ENCODE measurements around the gene ADK.

ADK gene

GRCh38 chr10:74400186-74400585 is 249.2 kb downstream of the ADK start:
- Mint-ChIP-seq H3K9me3 (no peaks in the 10 kb centered on the region), H3K27ac (no peak overlapping the region), H3K4me3 (no peak overlapping the region), H3K4me1 (no peaks in the 10 kb centered on the region), H3K36me3 (peaks cover 28% of the 10 kb centered on the region), H3K27me3 (no peaks in the 10 kb centered on the region)

GRCh38 chr10:74406006-74406405 is 255.0 kb downstream of the ADK start:
- peaks cover 6% of the 10 kb centered on the region for H3K4me1 Mint-ChIP-seq
- H3K36me3 Mint-ChIP-seq: peaks cover 37% of the 10 kb centered on the region

GRCh38 chr10:74415146-74415839 is 264.3 kb downstream of the ADK start:
- peaks cover 7% of the 10 kb centered on the region for H3K9me3 Mint-ChIP-seq
- peaks cover 9% of the 10 kb centered on the region for H3K4me1 Mint-ChIP-seq
- H3K4me3 Mint-ChIP-seq: no peak overlapping the region
- no peak overlapping the region for H3K27ac Mint-ChIP-seq
- peaks cover 14% of the 10 kb centered on the region for H3K36me3 Mint-ChIP-seq
- no peaks in the 10 kb centered on the region for H3K27me3 Mint-ChIP-seq

More at GRCh38 chr10:74406006-74406405, 255.0 kb downstream of the ADK start:
- Mint-ChIP-seq H3K27me3 (no peaks in the 10 kb centered on the region), H3K4me3 (no peak overlapping the region), H3K27ac (no peak overlapping the region), H3K9me3 (no peaks in the 10 kb centered on the region)

GRCh38 chr10:74417397-74417796 is 266.4 kb downstream of the ADK start:
- Mint-ChIP-seq H3K4me3 (no peak overlapping the region), H3K36me3 (peaks cover 10% of the 10 kb centered on the region), H3K27me3 (no peaks in the 10 kb centered on the region), H3K4me1 (peaks cover 9% of the 10 kb centered on the region), H3K27ac (no peak overlapping the region), H3K9me3 (peaks cover under 1% of the 10 kb centered on the region)

- H3K4me1 Mint-ChIP-seq: peaks cover 9% of the 10 kb centered on the region
- no peak overlapping the region for H3K4me3 Mint-ChIP-seq
- no peak overlapping the region for H3K27ac Mint-ChIP-seq
- no peaks in the 10 kb centered on the region for H3K27me3 Mint-ChIP-seq
- no peaks in the 10 kb centered on the region for H3K9me3 Mint-ChIP-seq
- H3K36me3 Mint-ChIP-seq: peaks cover 11% of the 10 kb centered on the region
These were observed 267.4 kb downstream of the ADK start for GRCh38 chr10:74418285-74418872.

GRCh38 chr10:74419491-74419951 is 268.5 kb downstream of the ADK start:
- Mint-ChIP-seq H3K36me3 (peaks cover 19% of the 10 kb centered on the region), H3K4me1 (peaks cover 10% of the 10 kb centered on the region), H3K4me3 (no peak overlapping the region), H3K9me3 (peaks cover 1% of the 10 kb centered on the region), H3K27me3 (no peaks in the 10 kb centered on the region), H3K27ac (no peak overlapping the region)

- H3K4me3 Mint-ChIP-seq: no peak overlapping the region
- peaks cover 14% of the 10 kb centered on the region for H3K4me1 Mint-ChIP-seq
- peaks cover 5% of the 10 kb centered on the region for H3K9me3 Mint-ChIP-seq
- no peaks in the 10 kb centered on the region for H3K27me3 Mint-ChIP-seq
- no peak overlapping the region for H3K27ac Mint-ChIP-seq
- peaks cover 20% of the 10 kb centered on the region for H3K36me3 Mint-ChIP-seq
These were observed 268.9 kb downstream of the ADK start for GRCh38 chr10:74419958-74420375.

- H3K27me3 Mint-ChIP-seq: no peaks in the 10 kb centered on the region
- no peak overlapping the region for H3K4me3 Mint-ChIP-seq
- peaks cover 5% of the 10 kb centered on the region for H3K9me3 Mint-ChIP-seq
- H3K4me1 Mint-ChIP-seq: peaks cover 11% of the 10 kb centered on the region
- no peak overlapping the region for H3K27ac Mint-ChIP-seq
- H3K36me3 Mint-ChIP-seq: peaks cover 23% of the 10 kb centered on the region
These were observed 273.5 kb downstream of the ADK start for GRCh38 chr10:74424565-74424964.

GRCh38 chr10:74425456-74426001 is 274.5 kb downstream of the ADK start:
- no peaks in the 10 kb centered on the region for H3K27me3 Mint-ChIP-seq
- peaks cover 24% of the 10 kb centered on the region for H3K36me3 Mint-ChIP-seq
- no peak overlapping the region for H3K4me3 Mint-ChIP-seq
- no peak overlapping the region for H3K27ac Mint-ChIP-seq
- peaks cover 5% of the 10 kb centered on the region for H3K9me3 Mint-ChIP-seq
- peaks cover 5% of the 10 kb centered on the region for H3K4me1 Mint-ChIP-seq

- Mint-ChIP-seq H3K9me3 (no peaks in the 10 kb centered on the region), H3K36me3 (peaks cover 10% of the 10 kb centered on the region), H3K4me3 (no peak overlapping the region), H3K27ac (no peak overlapping the region), H3K4me1 (peaks cover 3% of the 10 kb centered on the region), H3K27me3 (no peaks in the 10 kb centered on the region)
These were observed 280.8 kb downstream of the ADK start for GRCh38 chr10:74431816-74432215.

GRCh38 chr10:74432841-74433594 is 282.0 kb downstream of the ADK start:
- H3K4me3 Mint-ChIP-seq: no peak overlapping the region
- H3K4me1 Mint-ChIP-seq: peaks cover 12% of the 10 kb centered on the region
- no peaks in the 10 kb centered on the region for H3K27me3 Mint-ChIP-seq
- peaks cover 16% of the 10 kb centered on the region for H3K36me3 Mint-ChIP-seq
- no peak overlapping the region for H3K27ac Mint-ChIP-seq
- no peaks in the 10 kb centered on the region for H3K9me3 Mint-ChIP-seq

GRCh38 chr10:74433595-74433956 is 282.6 kb downstream of the ADK start:
- Mint-ChIP-seq H3K4me1 (peaks cover 14% of the 10 kb centered on the region), H3K4me3 (no peak overlapping the region), H3K27ac (no peak overlapping the region), H3K9me3 (no peaks in the 10 kb centered on the region), H3K27me3 (no peaks in the 10 kb centered on the region), H3K36me3 (peaks cover 16% of the 10 kb centered on the region)

GRCh38 chr10:74433993-74434392 is 283.0 kb downstream of the ADK start:
- Mint-ChIP-seq H3K4me1 (peaks cover 18% of the 10 kb centered on the region), H3K9me3 (no peaks in the 10 kb centered on the region), H3K27ac (no peak overlapping the region), H3K27me3 (no peaks in the 10 kb centered on the region), H3K4me3 (no peak overlapping the region), H3K36me3 (peaks cover 14% of the 10 kb centered on the region)

- H3K36me3 Mint-ChIP-seq: peaks cover 13% of the 10 kb centered on the region
- no peak overlapping the region for H3K27ac Mint-ChIP-seq
- peaks cover 22% of the 10 kb centered on the region for H3K4me1 Mint-ChIP-seq
- no peaks in the 10 kb centered on the region for H3K27me3 Mint-ChIP-seq
- no peaks in the 10 kb centered on the region for H3K9me3 Mint-ChIP-seq
- H3K4me3 Mint-ChIP-seq: no peak overlapping the region
These were observed 283.5 kb downstream of the ADK start for GRCh38 chr10:74434547-74434946.

GRCh38 chr10:74436523-74437170 is 285.6 kb downstream of the ADK start:
- no peak overlapping the region for H3K4me3 Mint-ChIP-seq
- H3K9me3 Mint-ChIP-seq: no peaks in the 10 kb centered on the region
- H3K27me3 Mint-ChIP-seq: no peaks in the 10 kb centered on the region
- no peak overlapping the region for H3K27ac Mint-ChIP-seq
- H3K4me1 Mint-ChIP-seq: peaks cover 22% of the 10 kb centered on the region
- H3K36me3 Mint-ChIP-seq: peaks cover 9% of the 10 kb centered on the region
